NCI-H1417 treated with DMSO at 0.1 percent for 48 hours (cell line): ENCODE data around the gene HOXA7.

Experiments
- DNase-seq: peaks from one replicate; lab custom pipeline; 2025; lab: John Stamatoyannopoulos, UW

The HOXA7 gene

DNA sequence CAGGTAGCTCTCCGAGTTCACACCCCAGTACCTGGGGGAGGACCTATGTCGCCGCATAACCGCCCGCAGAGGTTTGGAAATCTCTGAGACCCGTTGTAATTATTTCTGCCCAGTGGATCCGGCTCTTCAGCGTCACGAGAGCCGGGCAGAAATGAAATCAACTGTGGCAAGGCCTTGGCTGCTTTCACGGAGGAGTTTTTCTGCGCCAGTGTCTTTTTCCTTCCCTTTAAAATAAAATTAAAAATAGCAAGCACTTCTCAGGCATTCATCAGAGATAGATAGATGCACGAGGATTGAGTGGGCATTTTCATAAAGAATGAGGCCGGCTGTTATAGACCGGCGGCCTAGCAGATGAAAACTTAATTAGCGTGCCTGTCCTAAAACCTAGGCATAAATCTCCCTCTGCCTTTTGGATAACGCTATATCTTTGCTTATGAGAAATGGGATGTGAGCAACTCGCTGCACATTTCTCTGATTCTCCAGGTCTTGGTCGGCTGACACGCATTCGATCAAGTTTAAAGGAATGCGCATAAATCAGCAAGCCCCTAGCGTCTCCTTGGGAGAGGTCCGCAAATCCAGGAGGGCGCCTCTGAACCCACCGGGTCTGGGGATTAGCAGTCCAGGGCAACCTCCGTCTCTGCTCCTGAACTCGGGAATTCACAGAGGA, 37.0 kb upstream of the HOXA7 start:
- DNase-seq, result no peak

DNA sequence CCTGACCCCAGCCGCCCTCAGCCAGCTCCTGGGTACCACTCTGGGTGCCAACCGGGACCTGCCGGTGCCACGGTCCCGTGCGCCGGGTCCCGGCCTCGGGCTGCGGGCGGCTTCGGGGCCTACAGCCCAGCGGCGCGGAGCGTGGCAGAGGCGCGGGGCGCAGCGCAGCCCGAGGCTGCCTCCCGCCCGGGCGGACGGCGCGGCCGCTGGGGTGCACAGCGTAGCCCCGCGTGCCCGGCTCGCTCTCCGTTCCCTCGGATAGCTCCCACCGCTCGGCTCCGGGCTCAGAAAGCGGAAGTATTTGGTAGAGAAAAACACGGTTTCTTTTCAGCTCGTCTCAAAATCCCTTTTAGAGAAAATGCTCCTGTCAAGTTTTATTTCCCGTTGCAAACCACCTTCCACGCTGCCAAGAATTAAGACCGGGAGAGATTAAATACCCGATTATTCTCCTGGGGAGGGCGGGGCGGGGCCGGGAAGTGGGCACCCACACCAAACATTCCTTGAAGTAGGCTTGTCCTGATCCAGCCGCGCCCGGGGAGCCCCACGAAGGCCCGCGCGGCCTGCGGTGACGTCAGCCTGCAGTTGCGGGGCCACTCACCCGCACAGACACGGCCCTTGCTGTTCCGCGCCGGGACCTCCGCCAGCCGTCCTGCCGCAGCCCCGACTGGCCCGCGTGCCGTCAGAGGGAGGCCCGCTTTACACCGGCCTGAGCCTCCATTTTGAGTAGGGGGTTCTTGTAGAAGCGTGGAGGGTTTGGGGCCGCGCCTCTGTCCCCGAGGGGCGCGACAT, 36.3 kb upstream of the HOXA7 start:
- no peak for DNase-seq

DNA sequence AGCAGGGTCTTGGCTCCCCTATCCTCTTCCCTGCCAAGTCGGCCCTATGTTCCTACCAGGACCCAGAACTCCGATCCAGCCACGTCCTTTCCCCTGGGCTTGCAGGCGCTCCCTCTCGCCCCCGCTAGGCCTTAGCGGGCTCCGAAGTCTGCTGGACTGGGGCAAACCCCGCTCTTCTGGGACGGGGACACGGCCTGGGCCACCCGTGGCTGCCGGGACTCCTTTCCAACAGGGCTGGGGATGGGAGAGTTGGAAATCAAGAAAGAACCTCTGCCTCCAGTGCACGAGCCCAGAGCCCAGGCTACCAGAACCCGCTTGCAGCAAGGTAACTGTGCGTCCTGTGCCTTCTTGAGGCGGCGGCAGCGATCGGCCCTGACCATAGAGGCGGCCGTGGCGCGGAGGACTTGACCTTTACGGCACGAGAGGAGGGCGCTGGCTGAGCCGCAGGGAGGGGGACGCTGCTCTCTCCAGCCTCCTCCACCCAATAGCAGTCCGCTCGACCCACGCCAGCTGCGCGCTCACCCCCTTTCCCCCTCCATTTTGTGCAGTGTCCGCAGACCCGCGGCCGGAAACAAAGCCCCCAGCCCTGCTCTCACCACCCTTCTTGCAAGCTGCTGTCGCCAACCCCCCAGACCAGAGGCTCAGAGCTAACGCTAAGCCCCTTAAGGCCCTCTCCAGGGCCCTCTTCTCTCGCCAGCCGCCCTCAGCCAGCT, 35.5 kb upstream of the HOXA7 start:
- DNase-seq, result no peak

DNA sequence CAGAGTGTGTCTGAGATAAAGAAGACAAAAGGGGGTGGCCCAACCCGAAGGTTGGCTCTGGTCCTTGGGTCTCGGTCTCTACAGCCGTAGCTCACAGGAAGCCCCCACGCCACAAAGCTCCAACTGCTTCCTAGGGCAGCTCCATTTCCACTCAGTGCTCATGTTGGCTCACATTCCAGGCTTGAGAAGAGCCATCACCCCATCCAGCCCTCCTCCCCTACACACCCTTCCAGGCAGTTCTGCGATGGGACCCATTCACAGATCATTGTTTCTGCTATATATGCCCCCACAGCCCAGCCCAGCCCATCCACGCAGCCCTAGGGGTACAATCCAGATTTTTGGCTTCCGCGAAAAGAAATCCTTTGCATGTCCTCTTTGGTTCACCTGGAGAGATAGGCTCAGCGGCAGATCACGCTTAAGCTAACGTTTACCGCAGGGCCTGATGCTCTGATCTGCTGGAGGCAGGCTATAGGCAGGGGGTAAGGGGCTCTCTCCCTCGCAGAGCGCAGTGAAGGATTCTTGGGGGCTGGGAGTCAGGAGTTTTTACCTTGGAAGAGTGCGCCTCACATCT, 34.8 kb upstream of the HOXA7 start:
- no peak for DNase-seq

DNA sequence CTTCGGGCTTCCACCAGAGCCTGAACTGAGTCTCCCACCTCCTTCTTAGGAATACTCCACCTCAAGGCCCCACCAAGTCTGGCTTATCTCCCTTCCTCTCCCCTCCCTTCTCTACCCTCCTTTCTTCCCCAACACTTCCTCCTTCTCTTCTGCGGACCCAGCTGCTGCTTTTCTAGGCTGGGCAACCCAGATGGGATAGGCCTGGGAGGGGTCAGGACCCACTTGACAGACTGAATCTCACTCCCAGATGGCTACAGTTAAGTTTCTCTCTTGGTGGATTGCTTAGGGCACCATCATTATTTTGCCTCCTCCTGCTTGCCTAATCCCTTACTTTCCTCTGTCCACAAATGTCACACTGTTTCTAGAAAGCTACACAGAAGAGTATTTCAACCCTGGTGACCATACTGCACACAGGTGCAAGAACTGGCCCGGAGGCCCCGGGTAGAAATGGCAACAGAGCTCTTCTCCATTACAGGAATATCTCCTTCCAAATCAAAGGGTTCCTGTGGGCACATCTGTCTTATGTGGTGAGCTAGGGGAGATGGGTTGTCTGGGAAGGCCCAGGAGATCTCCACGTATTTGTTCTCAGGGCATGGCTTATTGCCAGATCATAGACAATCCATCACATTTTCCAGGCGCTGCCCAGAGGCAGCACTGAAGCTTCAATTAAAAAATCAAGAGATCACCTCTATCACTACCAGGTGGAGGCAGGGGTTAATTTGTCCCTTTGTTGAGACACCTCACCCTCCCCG, 33.7 kb upstream of the HOXA7 start:
- DNase-seq, result no peak

DNA sequence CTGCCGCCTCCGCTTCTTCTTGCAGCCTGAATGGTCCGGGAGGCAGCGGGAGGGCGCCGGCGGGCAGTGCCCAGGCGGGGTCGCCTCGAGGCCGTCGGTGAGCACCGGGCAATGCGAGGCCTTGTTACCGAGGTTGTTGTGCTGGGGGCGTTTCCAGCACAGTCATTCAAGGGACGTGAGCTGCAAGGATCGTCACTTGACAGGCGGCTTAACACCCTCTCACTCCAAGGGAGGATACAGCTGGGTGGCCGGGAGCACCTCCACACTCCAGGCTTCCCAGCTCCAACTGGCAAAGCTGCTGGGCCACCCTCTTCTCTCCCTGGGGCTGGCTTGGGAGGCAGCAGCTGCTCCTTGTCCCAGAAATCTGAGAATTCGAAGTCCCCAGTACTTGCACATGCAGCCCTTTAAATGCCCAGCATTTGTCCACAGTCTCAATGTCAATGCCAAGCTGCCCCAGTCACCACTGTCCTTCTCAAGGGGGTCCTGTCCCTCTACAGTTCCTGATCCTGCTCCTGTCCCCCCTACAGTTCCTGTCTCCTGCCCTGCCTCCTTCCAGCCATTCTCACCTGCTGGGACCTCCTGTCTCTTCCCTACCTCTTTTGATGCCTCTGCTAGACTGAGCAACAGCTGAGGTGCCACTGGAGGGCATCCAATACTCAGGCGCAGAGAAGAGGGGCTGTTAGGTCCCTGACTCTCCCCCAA, 33.0 kb upstream of the HOXA7 start:
- DNase-seq, result no peak

DNA sequence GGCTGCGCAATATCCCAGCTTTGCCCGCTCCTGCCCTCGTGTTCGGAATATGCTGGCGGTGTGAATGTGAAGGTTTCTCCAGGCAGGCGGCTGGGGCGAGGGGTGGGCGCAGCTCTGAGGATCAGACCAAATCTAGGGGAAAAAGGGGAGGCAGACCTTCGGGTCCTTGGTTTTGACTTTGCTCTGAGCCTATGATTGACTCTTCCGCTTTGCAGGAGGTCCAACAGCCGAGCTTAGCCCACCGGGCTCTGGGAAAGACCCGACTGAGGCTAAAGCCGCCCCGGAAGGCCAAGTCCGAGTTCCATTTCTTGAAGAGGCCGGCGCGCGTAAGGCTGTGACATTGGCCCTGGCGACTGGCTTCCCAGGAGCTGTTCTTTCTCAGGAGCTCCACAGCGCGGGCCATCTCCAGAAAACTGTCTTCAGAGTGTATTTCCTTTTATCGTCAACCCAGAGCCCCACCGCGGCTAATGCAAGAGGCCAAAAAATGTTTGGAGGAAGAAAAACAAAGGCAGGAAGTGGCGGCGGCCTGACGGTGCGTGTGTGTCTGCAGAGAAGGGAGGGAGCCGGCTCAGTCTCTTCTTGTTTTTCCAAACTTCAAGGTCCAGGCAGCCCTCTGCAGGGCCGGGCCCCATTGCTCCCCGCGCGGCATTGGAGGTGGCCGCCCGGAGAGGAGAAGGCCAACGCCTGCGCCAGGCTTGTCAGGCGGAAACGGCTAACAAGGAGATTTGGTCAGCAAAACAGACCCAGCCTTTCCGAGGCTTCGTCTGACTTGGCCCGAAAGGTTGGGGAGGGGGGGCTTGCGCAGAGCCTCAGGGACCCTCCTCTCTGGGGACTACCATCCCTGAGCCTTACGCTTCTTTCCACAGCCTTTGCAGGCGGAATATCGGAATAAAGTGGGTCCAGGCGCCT, 32.2 kb upstream of the HOXA7 start:
- no peak for DNase-seq

DNA sequence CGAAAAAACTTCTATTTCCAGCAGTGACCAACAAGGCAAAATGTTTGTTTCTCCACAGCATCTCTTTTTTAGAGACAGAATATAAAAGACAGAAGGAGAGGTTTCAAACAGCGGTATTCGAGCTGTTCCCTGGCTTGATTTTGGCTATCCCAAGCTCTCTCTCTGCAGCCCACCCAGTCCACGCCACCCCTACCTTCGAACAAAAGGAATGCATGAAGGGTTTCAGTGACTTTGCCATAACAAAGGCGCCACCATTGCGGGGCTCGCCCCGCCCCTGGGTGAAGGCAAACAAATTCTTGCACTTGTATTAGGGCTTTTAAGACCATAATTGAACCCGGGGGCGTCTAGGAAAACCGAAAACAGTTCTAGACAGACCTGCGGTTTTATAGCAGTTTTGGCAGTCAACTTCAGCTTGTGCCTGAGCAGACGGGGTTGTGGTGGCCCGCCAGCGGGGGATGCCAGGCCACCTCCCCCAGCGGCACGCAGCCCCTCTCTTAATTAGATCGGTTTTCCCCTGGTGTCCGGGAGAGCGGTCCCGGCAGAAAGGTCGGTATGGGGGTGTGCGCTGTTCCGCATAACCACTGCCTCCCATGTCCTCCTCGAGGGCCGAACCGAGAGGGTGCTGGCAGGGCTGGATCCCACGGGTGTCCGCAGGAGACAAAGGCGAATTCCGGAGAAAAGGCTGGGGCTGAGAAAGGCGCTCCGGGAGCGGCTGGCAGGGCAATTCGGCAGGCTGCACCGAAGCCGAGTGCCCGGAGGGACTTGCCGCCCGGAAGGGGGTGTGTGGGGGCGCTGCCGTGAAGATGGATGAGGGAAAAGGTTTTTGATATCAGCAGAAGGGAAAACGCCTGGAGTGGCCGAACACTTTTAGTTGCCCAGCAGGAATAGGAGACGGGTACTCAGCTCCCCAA, 31.3 kb upstream of the HOXA7 start:
- DNase-seq, result no peak

DNA sequence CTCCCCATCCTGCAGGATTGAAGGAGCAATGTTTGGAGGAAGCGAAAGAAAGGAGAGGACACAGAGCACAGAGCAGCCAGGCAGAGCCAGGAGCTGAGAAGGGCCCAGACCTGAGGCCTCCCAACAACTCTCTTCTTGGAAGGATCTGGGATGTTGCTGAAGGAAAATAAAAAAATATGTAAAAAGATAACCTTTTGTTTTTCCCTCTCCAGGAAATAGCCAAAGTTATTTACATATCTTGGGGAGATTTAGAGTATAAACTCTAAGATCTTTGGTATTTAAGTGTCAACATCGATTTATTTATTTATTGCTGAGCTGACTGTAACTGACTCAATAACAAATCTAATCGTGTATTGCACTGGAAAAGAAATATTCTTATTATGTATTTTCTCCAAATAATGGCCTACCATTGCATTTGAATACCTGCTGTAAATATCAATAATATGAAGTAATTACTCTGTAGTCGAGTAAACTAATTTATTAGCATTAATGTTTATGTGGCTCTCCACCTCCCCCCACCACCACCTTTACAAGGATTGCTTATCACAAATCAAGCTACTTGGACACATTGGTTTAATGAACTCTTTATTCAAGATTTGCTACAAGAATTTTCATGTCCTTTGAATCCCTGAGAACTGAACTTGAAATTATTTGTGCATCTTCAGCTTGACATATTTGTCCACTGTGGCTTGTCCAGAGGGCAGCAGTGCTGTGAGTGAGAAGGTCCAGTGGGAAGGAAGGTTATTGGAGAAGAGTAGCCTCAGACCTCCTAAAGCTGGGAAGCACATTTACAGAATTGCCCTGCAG, 30.4 kb upstream of the HOXA7 start:
- no peak for DNase-seq

DNA sequence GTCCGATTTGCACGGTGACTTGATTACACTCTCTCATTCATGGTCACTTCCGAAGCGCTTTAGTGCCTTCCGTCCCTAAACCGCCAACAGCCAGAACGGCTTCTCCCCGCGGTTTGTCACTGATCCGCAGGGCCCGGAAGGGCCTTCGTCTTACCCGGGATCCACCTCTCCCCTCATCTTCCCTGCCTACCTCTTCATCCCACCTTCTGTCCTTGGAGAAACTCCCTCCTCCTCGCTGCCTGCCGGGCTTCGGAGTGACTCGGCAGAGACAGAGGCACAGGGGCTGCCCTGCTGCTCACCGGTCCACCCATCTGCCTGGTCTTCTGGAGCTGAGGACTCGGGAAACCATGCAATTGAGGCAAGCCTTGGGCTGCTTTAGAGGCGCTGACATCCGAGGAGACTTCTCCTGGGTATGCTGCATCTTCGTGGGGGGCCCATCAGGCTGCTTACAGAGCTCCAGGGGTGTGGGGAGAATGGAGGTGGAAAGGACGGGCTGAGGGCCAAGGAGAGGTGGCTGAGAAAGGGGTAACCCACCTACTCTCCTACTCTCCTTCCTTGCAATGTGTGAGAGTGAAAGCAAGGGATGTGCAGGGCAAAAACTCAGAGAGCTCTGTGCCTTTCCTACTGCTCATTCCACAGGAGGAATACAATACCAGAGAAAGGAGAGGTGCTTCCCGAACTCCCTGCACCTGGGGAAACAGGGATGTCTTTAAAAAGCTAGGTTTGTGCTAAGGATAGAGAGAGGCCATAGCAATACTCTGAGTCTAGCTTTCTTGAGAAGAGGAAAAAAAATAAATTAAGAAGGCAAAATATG, 29.6 kb upstream of the HOXA7 start:
- no peak for DNase-seq

DNA sequence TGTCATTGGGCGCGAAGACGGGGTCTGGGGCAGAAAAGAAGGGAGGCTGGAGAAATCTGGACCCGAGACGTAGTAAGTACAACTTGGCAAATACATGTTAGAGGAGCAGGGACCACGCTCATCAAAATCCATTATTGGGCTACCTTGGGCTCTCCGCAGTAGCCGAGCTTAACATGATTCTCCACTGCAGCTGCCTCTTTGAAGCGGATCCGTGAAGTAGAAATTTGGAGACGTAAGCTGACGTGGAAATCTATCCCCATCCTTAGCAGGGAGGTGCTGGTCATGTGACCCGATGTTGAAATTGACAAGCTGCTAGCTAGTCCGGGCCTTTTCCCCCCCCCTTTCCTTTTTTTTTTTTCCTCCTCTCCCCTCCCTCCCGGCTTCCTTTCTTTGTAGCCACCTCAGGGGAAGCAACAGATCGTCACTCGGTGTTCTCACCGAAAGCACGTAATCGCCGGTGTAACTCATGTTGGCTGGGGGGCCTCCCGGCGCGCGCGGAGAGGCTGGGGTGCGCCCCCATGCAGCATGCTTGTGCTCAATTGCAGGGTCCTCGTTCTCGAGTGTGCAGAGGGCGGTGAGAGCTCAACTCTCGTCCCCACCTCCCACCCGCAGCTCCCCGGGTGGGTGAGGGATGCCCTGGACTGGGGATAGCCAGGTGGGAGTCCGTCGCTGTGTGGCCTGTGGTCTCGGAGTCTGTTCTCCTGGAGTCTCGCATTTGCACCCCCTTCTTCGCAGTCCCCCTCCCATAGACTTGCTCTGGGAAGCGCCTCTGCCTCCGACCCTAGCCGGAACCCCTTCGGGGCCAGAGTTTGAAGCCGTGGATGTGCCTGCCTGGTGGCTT, 28.8 kb upstream of the HOXA7 start, which contains the start of gene HOXA11:
Gene HOXA11, minus strand, starts transcription at position 220 of the 841 bp plus-strand sequence. Its CDS starts 88 bp downstream, at position 132.
- no peak for DNase-seq

DNA sequence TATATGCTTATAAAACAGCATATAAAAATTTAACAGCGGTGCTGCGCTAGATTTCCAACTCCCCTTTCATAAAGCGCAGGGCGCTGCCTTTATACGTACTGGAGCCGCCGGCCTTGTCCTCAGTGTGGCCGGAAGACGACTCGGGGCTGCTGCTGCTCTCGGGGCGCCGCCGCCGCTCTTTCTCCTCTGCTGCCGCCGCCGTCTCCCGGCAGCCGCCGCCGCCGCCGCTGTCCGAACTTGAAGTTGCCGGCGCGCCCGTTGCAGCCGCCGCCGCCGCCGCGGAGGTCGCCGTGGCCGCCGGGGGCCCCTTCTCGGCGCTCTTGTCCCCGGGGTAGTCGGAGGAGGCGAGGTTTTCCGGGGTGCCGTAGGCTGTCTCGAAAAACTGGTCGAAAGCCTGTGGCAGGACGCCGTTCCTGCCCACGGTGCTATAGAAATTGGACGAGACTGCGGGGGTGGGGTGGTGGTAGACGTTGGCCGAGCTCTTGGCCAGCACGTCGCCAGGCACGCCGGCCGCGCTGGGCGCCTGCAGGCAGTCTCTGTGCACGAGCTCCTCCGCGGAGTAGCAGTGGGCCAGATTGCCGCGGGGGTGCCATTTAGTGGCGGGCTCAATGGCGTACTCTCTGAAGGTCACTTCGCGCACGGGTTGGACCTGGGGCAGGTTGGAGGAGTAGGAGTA, 28.0 kb upstream of the HOXA7 start:
- DNase-seq, result peak; percentile 43

DNA sequence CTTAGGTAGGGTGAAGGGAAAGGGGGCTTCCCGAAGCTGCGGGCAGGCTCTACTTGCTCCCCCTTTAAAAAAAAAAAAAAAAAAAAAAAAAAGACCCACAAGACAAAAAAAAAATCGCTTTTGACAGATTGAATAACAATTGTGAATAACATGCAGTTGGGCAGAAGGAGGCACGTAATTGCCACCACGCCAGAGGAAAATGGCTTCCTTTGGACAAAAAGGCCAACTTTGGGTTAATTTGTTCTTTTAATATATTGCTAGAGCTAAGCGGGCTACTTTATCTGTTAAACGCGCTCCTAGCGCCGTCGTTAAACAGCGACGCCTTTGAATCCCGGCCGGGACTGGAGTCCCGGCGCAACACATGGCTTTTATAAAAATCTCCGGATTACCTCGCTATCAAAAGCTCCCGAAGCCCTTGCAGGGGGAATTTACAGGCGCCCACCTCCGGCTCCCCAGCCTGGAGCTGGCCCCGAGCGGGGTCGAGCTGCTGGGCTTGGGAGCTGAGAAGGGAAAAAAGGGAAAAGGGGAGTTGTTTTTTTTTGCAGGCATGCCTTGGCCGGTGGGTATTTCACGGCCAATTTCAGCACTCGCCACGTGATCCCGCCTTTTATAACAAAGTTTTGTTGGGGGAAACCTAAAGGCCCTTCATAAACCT, 27.3 kb upstream of the HOXA7 start:
- DNase-seq, result no peak

DNA sequence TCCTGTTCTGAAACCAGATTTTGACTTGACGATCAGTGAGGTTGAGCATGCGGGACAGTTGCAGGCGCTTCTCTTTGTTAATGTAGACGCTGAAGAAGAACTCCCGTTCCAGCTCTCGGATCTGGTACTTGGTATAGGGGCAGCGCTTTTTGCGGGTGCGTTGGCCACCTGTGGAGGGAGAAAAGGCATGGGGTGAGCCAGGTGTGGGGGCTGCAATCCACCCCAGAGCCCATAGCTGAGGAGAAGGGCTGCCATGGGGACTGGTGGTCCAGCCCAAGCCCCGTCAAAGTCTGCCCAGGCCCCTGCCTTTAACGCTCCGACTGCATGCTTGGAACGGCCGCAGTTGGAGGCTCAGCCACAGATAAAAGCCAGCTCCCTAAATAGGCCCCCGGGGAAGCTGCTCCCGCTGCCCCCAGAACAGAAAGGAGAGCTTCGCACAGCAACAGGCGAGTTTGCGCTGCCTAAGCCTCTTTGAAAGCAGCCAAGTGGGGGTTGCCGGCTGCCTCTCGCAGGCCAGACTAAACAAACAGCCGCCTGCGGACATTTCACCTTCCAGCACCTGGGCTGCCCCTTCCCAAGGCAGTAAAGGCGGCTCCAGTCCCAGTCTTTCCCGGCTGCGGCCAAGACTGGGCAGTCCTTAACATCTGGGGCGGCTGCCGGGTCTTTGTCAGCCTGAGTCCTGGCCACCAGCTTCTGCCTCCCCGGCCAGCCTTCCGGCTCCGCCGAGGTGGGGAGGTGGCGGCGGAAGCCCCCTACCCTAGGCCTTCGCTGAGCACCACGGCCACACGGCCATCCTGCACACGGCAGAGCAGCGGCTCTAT, 26.6 kb upstream of the HOXA7 start:
- no peak for DNase-seq
